NCI-H748 treated with DMSO at 0.1 percent for 48 hours (cell line): ENCODE measurements around the gene PTPRZ1.

Source experiments
- DNase-seq: peaks from one replicate; lab custom pipeline; 2025; lab: John Stamatoyannopoulos, UW

The PTPRZ1 gene

DNA sequence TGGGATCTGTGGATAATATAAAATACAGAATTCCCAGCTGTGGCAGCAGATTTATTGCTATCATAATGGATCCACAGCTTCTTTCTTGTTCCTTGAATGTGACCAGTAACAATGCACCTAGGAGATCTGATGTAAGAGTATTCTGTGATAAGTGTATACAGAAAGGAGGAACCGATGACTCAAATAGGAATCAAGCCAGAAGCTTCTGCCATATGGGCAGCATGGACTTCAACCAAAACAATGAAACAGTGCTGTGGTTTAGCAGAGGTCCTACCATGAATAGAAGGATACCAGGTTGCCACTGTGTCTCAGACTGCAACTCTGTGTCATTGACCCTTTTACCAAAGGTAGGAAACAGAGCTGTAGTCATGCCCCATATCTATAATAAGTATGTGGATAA lies 81.8 kb downstream of the PTPRZ1 start:
- DNase-seq = no peak

DNA sequence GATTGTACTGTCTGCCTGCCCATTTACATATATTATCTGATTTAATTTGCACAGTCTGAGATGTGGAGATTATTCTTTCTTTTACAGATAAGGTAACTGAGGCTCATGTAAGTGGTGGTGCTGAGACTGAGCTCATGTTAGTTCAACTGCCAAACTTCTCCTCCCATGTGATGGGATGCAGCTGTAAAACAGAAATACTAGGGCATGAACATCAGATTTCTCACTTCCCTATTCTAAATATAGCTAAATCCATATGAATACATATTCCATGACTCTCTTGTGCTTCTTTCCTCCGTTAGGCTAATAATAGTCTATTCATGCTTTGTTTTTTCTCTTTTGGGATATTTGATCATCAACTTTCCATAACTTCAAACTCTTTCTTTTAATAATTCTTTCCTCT lies 84.7 kb downstream of the PTPRZ1 start:
- DNase-seq = no peak

DNA sequence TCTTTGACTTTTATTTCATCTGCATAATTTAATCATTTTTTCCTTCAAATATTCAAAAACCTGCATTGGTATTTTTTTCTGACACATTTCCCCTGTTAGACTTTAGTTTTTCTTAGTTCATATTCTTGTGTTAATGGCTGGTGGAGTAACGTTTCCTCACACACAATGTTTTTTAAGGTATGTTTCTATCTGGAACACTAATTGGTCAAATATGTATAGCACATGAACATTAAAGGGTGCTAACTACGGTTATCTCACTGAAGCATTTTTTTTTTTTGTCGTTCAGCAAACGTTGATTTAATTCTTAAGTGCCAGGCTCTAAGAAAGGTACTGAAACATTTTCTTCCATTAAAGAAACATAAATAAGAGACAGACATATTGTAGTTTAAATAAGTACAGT lies 87.7 kb downstream of the PTPRZ1 start:
- no peak for DNase-seq

DNA sequence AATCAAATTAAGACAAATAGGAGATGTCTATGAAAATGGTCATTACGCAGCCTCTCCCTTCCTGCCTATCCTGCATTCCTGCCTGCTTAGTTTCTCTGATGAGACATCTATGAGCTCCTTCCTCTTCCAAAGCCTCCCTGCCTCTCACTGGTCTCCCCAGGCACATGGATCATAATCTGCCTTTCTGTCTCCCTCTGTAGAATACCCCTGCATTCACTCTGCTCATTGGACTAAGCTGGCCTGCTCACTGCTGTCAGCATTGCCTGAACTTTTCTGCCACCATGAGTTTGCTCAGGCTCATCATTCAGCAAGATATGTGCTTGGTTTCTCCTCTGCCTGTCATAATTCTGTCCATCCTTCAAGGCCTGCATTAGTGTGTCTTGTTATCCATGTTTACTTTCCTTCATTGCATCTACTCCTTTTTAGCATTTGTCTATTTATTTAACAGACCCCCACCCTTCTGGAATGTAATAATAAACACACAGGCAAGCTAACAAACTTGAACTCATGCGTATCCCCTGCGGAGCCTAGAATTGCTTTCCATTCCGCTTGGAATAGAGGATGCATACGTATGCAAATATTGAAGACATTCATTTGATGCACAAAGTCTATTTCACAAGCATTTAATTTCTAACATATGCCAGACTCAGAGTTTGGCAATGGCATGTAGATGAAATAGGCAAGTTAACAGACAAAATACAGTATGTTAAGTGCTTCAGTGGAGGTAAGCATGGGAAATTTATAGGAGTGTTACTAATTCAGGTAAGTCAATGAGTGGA lies 88.3 kb downstream of the PTPRZ1 start:
- DNase-seq = no peak

DNA sequence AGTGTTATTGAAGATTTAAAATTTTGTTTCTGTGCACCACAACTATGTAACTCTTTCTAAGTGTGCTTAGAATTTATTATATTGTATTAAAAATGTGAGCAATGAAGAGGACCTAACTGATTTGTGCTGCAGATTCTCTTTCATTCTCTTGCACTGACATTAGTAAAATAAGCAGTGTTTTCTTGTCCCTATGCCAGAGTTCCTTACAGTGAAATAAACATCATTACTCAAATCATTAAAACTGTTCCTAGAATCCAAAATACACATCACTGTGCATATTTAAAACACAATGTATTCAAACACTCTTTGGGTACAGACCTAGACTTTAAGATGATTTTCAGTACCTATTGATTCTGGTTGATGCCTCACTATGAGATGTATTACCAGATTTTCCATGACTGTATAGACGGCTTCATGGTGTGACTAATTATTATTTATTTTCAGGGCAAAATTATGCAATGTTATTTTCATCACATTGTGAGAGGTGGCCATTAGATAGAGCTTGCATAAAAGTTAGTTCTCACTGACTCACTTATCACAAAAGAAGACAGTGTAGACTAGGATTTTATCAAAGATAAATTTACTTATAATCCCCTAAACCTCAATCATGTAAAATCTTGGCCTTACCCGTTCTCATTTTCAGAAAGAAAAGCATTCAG lies 93.4 kb downstream of the PTPRZ1 start:
- DNase-seq = no peak

DNA sequence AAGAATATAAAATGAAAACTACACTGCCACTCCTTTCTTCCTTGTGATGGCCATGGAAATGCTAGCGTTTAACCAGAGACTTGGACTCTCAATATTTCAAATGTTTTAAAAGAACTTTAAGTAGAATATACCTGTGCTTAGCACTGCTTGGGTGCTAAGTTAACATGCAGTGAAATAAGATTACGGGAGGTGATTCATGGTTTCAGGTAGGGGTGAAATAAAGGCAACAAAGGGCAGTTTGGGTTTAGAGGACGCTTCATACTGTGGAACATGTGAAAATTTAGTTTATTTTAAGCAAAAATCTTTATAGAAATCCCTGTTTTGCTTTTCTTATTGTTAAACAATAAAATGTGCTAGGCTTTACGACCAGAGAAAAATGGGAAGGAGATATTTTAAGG lies 94.0 kb downstream of the PTPRZ1 start:
- DNase-seq = no peak

DNA sequence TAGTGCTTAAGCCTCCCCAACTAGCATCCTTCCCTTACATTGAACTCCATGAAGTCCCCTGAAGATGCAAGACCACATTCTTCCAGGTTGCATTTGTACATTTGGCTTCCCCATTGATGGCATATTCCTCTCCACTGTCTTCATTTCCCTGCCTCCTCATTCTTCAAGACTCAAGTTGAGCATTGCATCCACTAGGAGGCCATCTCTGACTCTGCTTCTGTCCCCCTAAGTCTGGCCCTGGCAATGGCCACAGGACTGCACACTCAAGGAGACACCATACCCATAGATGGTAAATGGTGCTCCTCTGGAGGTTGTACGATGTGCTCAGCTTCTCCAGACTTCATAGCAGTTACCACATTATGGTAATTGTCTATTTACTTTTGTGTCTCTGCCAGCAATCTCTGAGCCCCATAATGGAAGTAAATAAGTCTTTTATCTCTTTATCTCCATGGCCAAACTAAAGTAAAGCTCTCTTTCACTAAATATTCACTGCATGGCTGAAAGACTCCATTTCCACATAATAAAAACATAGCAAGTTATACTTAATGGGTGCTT lies 112.6 kb downstream of the PTPRZ1 start:
- peak; percentile 27 for DNase-seq

DNA sequence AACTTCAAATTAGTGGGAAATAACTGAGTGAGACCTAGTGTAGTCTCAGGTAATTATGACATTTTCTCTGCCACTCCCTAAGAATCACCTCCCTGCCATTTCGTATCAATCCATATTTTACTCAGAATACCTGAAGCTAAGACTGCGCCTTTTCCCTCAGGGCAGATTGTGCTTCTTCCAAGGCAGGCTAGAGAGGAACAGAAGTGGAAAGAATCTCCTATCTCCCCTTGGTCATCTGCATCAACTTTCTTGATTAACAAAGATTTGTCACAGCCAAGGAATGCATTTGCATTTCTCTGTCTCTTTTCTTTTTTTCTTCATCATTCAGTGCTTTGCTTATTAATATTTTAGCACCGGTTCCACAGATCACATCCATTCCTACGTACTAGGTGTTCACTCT lies 119.1 kb downstream of the PTPRZ1 start:
- DNase-seq = no peak

DNA sequence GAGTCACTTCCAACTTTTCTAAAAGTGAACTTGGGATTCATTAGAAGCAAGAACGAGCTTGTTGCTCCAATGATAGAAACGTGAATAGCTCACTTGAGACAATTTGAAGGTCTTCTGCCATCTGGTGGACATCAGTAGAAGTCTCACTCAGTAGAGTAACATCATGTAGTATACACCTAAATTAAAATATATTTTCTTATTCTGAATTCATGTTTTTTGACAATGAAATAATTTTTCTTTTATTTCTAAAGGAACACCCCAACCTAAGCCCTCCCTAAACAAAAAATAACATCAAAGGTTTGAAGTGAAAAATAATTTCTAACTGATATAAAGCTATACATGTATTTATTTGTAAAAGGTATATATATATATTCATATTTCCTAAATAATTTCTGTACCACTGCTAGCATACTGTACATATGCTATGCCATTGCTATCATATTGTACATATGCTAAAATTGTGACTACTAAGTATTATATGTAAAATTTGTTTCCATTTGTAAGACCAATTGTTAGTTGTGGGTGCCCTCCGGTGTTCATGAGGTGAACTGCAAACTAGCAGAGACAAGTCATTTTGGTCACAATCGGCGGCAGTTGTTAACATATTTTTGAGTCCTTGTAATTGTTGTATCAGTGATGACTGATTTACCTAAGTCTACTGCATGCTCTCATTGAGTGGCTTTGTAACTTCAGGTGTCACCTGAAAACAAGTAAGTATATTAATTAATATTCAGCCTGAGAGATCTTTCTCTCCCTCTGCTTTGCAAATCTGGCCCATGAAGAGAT lies 121.9 kb downstream of the PTPRZ1 start:
- peak; percentile 52 for DNase-seq

DNA sequence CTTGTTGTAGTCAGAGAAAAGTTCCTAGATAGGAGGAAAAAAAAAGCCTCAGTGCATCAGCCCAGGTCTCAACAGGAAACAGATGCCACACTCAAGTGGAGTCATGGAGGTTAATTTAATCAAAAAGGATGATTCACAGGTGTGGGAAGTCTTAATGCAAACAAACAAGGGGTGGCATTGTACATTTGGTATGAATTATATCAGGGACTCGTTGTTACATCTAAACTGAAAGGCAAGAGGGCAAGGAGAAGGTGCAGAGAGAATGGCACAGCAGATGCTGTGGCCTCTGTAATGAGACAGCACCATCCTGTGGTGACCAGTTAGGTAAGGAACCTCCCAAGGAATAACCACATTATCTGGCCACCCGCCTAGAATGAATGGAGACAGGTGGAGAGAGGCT lies 133.7 kb downstream of the PTPRZ1 start:
- peak; percentile 80 for DNase-seq

DNA sequence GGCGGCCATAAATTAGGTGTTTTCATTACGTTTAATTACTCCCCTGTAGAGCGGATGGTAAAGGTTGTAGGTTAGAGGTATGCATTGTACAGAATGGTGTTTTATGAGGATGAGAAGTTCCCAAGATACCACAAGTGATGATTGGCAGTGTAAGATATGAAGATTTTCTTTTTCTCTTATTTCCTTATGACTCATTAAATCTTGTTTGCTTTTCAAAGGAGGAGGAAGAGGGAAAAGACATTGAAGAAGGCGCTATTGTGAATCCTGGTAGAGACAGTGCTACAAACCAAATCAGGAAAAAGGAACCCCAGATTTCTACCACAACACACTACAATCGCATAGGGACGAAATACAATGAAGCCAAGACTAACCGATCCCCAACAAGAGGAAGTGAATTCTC lies 137.2 kb downstream of the PTPRZ1 start:
- DNase-seq = no peak

DNA sequence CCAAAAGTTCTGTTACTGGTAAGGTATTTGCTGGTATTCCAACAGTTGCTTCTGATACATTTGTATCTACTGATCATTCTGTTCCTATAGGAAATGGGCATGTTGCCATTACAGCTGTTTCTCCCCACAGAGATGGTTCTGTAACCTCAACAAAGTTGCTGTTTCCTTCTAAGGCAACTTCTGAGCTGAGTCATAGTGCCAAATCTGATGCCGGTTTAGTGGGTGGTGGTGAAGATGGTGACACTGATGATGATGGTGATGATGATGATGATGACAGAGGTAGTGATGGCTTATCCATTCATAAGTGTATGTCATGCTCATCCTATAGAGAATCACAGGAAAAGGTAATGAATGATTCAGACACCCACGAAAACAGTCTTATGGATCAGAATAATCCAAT lies 140.1 kb downstream of the PTPRZ1 start:
- DNase-seq = no peak

DNA sequence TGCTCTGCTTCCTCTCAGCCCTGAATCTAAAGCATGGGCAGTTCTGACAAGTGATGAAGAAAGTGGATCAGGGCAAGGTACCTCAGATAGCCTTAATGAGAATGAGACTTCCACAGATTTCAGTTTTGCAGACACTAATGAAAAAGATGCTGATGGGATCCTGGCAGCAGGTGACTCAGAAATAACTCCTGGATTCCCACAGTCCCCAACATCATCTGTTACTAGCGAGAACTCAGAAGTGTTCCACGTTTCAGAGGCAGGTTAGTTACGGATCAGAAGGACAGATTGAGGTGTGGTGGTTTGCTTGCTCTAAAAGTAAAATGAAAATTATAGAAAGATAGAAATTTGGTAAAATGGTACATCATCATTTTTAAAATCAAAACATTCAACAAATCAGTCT lies 140.7 kb downstream of the PTPRZ1 start:
- DNase-seq = no peak

DNA sequence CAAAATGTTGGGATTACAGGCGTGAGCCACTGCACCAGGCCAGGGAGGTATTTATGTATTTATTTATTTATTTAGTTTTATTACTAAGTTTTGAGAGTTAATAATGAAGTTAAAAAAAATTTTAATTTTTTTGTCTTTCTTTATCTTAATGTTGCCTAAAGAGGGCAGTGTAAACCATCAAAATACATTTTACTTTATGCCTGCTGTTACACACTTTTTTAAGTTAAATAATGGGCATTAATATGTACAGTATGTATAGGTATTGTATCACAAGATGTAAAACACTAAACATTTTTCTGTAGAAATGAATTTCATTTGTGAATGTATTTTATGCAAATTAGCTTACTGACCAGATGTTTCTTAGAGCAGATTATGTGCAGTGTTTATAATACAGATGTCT lies 141.7 kb downstream of the PTPRZ1 start:
- DNase-seq = no peak

DNA sequence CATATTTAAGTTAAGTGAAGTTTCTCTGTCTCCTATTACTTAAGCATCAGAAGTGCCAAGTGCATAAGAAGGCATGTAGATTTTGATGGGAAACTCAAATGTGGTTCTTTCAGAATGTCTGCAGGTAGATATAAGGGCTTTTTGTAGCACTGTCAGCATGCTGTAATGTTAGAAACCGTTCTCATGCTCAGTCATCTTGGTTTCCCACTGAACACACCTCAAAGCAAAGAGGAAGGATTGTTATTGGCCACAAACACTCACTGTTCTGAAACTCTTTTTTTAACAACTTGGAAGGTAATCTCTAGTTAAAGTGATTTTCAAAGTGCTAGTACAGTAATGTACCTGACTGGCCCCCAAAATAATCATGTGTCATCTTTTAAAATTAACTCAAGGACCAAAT lies 145.1 kb downstream of the PTPRZ1 start:
- no peak for DNase-seq

DNA sequence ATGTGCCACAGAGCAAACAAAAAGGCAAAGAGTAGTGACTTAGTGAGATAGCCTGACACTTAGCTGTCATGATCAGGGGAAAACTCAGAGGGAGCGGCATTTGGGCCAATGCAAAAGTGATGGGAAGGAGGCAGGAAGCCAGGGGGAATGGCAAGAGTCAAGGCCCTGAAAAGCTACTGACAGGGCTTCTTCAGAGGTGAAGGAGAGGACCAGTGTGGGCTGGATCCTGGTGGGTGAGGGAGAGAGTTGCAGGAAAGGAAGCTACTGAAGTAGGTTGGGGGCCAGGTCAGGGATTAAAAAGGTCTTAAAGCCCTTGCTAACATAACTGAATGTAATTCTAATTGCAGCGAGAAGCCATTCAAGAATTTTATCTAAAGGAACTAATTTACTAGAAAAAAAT lies 154.1 kb downstream of the PTPRZ1 start:
- DNase-seq = no peak

DNA sequence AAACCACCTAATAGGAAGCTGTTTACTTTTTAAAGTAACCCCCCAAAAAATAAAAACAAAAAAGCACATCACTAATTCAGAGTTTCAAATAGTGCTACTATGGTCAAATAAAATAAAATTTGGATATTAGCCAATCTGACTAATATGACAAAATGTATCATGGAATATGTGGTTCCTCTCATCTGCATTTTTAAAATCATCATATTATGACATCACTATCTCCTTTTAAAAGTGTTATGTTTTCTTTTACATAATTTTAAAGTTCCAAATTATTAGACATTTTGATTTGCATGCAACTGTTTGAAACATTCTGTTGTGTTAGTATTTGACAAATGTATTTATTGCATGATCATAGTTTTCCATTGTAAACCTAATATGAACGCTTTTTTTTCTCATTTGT lies 160.7 kb downstream of the PTPRZ1 start:
- no peak for DNase-seq

DNA sequence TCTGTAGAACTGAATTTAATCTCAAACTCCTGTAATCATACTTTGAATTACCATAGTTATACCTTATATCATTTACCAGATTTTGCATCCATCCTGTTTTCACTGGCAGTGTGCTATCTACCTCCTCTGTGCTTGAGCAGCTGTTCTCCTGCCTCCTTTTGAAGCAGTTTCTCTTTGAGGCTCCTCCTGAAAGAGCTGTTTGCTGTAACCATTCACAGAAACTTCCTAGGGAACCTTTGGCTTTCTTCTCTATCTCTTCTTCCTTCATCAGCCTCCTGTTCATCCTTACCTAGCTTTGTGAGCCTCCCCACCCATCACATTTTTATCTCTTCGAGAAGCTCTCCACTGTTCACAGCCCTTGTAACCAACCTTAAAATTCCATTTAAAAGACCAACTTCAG lies 162.9 kb downstream of the PTPRZ1 start:
- DNase-seq = no peak

DNA sequence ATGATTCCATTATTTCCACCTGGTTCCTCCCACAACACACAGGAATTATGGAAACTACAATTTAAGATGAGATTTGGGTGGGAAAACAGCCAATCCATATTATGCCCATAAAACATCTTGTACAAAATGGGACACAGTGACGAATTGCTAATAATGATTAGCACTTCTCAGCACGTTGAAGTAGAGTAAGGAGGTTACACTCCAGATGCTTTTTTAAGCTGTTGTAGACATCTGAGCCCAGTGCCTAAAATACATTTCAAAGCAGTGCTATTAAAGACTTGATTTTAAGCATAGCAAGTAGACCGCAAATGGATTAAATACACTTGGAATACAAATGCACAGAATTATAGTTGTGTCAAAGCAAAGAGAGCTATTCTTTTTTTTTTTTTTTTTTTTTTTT lies 165.2 kb downstream of the PTPRZ1 start:
- DNase-seq = no peak

DNA sequence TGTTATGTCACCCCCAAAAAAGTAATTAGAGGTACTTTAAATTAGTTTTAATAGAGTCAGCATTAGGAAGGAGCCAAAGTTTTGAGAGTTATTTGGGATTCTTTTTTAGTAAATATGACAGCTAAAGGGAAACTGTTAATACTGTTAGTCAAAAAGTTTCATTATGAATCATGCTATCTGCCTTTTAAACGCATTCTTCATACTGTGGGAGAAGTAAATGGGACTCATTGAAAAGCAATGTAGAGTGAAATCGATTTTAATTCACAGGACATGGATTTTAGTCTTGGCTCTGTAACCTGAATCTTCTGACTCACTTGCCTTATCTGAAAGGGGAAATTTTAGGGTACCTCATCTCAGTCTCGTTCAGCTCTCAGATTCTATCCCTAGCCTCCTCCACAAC lies 165.9 kb downstream of the PTPRZ1 start:
- no peak for DNase-seq

DNA sequence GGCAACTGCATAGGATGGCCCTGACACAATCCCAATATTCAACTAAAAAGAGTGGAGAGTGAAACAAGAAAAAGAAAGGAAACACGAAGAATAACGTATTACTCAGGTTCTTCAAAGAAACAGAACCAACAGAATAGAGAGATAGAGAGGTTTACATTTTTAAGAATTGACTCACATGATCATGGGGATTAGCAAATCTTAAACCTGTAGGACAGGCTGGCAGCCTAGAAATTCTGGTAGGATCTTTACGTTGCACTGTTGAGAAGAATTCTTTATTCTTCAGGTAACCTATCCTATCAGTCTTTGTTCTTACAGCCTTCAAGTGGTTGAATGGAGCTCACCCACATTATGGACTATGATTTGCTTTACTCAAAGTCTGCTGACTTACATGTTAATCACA lies 167.2 kb downstream of the PTPRZ1 start:
- DNase-seq = no peak

DNA sequence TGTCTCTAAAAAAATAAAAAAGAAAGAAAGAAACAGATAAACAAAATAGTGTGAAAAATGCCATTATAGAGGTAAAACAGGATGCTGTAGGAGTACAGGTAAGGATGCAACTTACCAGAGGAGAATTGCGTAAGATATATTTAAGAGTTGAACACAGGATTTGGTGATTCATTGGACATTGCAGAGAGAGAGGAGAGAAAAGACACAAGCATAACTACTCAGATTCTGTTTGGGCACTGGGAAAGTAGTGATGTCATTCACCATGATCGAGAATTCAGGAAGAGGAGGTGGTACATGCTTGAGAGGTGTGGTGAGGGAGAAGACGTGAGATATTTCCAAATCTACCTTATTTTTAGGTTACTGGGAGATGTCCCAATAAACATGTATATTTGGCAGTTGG lies 173.4 kb downstream of the PTPRZ1 start:
- DNase-seq = no peak

DNA sequence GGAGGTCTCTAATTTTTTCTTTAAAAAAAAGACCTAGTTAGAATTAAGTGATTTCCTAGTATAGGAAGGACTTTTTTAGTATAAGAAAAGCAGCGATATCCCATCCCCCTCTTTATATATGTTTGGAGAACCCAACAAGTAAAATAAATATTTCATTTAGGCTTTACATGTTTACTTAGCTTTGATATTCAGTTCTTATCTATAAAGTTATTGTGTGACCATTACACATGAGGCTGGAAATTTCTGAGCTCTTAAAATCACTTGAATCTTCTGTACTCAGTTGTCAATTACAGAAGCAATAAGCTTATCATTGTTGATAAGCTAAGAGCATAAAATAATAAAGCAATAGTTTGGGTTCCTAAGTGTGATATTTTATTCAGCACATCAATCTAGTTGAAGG lies 181.4 kb downstream of the PTPRZ1 start:
- DNase-seq = no peak
